BE2C (cell line): ENCODE results near the gene TM4SF20.
"Not testable (repeated sequence)": the region's sequence is repeated elsewhere in the genome, so short reads cannot be mapped to it uniquely, and the experiment has no call there.

Experiments used
- DNase-seq: peaks from one replicate; pipeline ENCODE4 v3.0.0-alpha.2; 2020
- H3K27me3 ChIP-seq: fragments of 250-450 bp; sonication (Bioruptor Pico); 2 replicates; pipeline ENCODE4 v1.5.1; 2020; ENCODE audit warnings: mild to moderate bottlenecking
- H3K36me3 ChIP-seq: fragments of 250-450 bp; sonication (Bioruptor Pico); 2 replicates; pipeline ENCODE4 v1.5.1; 2020; ENCODE audit warnings: mild to moderate bottlenecking
- H3K4me1 ChIP-seq: fragments of 250-450 bp; sonication (Bioruptor Pico); 2 replicates; pipeline ENCODE4 v1.5.1; 2020
- H3K4me3 ChIP-seq: 2 replicates; pipeline ENCODE4 v1.5.1; 2011; ENCODE audit warnings: low read depth, low read length
- H3K9me3 ChIP-seq: fragments of 250-450 bp; sonication (Bioruptor Pico); 2 replicates; pipeline ENCODE4 v1.5.1; 2020
- TF ChIP-seq, protein P1 (sequence below): IDR thresholded peaks from 2 replicates; pipeline ENCODE4 v1.5.1; 2012; ENCODE audit warnings: mild to moderate bottlenecking, low read depth, low read length

The TM4SF20 gene

GRCh38 chr2:227390468-227391256 lies 11.6 kb upstream of the TM4SF20 start:
- Histone ChIP-seq H3K4me3 (no peak overlapping the region), H3K27me3 (no peaks in the 10 kb centered on the region), H3K9me3 (no peaks in the 10 kb centered on the region), H3K36me3 (no peaks in the 10 kb centered on the region), H3K4me1 (no peaks in the 10 kb centered on the region)
- DNase-seq: no peak
- TF ChIP-seq, protein P1, sequence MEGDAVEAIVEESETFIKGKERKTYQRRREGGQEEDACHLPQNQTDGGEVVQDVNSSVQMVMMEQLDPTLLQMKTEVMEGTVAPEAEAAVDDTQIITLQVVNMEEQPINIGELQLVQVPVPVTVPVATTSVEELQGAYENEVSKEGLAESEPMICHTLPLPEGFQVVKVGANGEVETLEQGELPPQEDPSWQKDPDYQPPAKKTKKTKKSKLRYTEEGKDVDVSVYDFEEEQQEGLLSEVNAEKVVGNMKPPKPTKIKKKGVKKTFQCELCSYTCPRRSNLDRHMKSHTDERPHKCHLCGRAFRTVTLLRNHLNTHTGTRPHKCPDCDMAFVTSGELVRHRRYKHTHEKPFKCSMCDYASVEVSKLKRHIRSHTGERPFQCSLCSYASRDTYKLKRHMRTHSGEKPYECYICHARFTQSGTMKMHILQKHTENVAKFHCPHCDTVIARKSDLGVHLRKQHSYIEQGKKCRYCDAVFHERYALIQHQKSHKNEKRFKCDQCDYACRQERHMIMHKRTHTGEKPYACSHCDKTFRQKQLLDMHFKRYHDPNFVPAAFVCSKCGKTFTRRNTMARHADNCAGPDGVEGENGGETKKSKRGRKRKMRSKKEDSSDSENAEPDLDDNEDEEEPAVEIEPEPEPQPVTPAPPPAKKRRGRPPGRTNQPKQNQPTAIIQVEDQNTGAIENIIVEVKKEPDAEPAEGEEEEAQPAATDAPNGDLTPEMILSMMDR: no peak

- DNase-seq: no peak
- TF ChIP-seq, protein P1: no peak
- Histone ChIP-seq H3K4me3 (no peak overlapping the region), H3K9me3 (no peaks in the 10 kb centered on the region), H3K4me1 (no peaks in the 10 kb centered on the region), H3K27me3 (no peaks in the 10 kb centered on the region), H3K36me3 (no peaks in the 10 kb centered on the region)
Observed at GRCh38 chr2:227389661-227390060, 10.6 kb upstream of the TM4SF20 start.

DNA sequence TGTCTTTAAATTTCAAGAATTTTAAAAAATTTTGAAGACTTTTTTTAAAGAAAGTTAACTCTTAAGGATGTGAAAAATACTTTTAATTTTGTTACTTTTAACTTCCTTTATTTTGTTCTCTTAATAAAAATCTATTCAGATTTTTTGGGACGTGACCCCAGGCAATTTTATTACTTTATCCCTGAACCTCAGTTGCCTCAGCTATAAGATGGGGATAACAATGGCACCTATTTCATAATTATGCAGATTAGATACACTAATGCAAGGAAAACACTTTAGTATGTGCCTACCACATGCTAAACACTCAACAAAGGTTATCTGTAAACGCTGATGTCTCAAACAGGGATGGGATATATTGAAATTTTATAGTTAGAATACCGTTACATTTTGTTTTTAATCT lies 10.1 kb upstream of the TM4SF20 start:
- TF ChIP-seq, protein P1: no peak
- H3K4me1 ChIP-seq: no peaks in the 10 kb centered on the region
- peaks cover 4% of the 10 kb centered on the region for H3K27me3 ChIP-seq
- H3K4me3 ChIP-seq: no peak overlapping the region
- no peak for DNase-seq
- H3K36me3 ChIP-seq: no peaks in the 10 kb centered on the region
- no peaks in the 10 kb centered on the region for H3K9me3 ChIP-seq

DNA sequence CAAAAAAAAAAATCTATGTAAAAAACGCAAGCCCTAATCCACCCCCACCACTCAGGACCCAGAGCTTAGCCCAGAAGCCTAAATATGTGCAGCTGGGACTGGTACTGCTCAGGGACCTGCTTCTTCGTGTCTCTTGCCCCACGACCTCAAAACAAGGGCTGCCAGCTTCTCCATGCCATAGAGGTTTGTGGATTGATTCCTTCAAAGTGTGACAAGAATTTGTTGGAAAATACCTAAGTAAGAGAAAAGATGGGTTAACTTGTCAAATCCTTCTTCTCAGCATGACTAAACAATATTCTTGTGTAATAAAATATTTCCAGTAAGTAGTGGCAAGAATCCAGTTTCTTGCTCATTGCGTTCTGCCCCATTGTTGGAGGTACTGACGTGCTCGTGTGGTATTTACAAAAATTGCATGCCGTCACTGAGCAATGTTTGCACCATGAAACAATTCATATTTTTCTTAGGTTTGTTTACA lies 9.5 kb upstream of the TM4SF20 start:
- no peak for DNase-seq
- H3K4me1 ChIP-seq: no peaks in the 10 kb centered on the region
- no peaks in the 10 kb centered on the region for H3K9me3 ChIP-seq

DNA sequence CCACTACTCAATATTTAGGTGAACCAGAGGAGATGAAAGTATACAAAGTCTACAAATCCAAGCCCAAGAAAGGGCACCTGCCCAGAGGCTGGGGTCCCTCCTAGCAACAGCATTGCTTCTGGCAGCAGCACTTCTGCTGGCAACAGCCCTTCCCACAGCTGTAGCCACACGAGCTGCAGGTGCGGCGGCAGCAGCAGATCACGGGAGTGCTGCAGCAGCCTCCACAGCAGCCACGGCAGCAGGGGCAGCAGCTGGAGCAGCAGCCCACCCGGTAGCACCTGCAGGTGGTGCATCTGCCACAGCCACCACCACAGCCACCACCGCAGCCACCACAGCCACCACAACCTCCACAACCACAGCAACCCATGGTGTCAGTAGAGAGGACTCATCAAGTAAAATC lies 8.5 kb upstream of the TM4SF20 start, which contains the start of gene SCYGR1:
TSS of gene SCYGR1 (minus strand) at position 367 of the 400 bp plus-strand sequence. CDS start at position 367, 0 bp downstream.
- DNase-seq, H3K4me3 ChIP-seq, H3K36me3 ChIP-seq, H3K27me3 ChIP-seq, H3K9me3 ChIP-seq, H3K4me1 ChIP-seq: not testable (repeated sequence)

More for the DNA sequence above, 9.5 kb upstream of the TM4SF20 start:
- Histone ChIP-seq H3K4me3 (no peak overlapping the region), H3K36me3 (no peaks in the 10 kb centered on the region), H3K27me3 (peaks cover 8% of the 10 kb centered on the region)
- TF ChIP-seq, protein P1: no peak

- H3K4me3 ChIP-seq: no peak overlapping the region
- H3K4me1 ChIP-seq: no peaks in the 10 kb centered on the region
- H3K9me3 ChIP-seq: no peaks in the 10 kb centered on the region
- TF ChIP-seq, protein P1: no peak
- no peaks in the 10 kb centered on the region for H3K36me3 ChIP-seq
- peaks cover 8% of the 10 kb centered on the region for H3K27me3 ChIP-seq
- DNase-seq: no peak
Observed at GRCh38 chr2:227386630-227387029, 7.5 kb upstream of the TM4SF20 start.
